ENCODE data around the gene TNNI2.

DNA sequence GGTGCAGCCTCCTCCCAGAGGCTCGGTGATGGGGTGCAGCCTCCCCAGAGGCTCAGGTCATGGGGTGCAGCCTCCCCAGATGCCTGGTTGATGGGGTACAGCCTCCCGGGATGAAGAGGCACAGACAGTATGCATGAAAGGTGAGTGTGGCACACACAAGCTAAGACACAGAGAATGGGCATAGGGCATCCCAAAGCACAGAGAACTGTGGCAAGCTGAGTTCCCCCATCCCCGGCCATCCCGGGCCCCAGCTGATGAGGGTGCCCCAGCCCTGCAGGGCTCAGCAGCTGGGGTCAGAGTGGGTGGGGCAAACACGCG is 8.8 kb upstream of the TNNI2 start:
- TF ChIP-seq, protein P1, sequence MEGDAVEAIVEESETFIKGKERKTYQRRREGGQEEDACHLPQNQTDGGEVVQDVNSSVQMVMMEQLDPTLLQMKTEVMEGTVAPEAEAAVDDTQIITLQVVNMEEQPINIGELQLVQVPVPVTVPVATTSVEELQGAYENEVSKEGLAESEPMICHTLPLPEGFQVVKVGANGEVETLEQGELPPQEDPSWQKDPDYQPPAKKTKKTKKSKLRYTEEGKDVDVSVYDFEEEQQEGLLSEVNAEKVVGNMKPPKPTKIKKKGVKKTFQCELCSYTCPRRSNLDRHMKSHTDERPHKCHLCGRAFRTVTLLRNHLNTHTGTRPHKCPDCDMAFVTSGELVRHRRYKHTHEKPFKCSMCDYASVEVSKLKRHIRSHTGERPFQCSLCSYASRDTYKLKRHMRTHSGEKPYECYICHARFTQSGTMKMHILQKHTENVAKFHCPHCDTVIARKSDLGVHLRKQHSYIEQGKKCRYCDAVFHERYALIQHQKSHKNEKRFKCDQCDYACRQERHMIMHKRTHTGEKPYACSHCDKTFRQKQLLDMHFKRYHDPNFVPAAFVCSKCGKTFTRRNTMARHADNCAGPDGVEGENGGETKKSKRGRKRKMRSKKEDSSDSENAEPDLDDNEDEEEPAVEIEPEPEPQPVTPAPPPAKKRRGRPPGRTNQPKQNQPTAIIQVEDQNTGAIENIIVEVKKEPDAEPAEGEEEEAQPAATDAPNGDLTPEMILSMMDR (conservative IDR thresholded peaks at IDR 0.05 in 1 of 2, IDR thresholded peaks at IDR 0.05 in 1 of 2; ENCODE audit: low read depth in 1 of 2, low read length in 2 of 2) = no peak
- no peak for TF ChIP-seq EZH2 (IDR thresholded peaks at IDR 0.05; ENCODE audit: low read length, missing control alignments)
